ENCODE data around the gene CYB561D1.

The CYB561D1 gene

GRCh38 chr1:109548321-109549267 is 54.7 kb downstream of the CYB561D1 start, which contains the start of gene GNAI3:
TSS of gene GNAI3 (plus strand) at chr1:109548615. CDS start at chr1:109548721, 106 bp downstream.
- peak; percentile 88 for DNase-seq
- Mint-ChIP-seq H3K4me3 (peak within 1 kb of the TSS; percentile 96), H3K27me3 (ENCODE audit: low read depth, poor library complexity) (peaks cover 8% of the 10 kb centered on the region), H3K36me3 (ENCODE audit: low read depth) (peaks cover 7% of the 10 kb centered on the region), H3K4me1 (peaks cover 41% of the 10 kb centered on the region), H3K27ac (peak within 1 kb of the TSS; percentile 98), H3K9me3 (no peaks in the 10 kb centered on the region)
- TF ChIP-seq CTCF (IDR thresholded peaks at IDR 0.05): no peak
